GM12865 (cell line): Measurements from ENCODE around the gene SLFN13.
"Not testable (repeated sequence)": the region's sequence is repeated elsewhere in the genome, so short reads cannot be mapped to it uniquely, and the experiment has no call there.

ENCODE experiments used
- DNase-seq: peaks from one replicate; pipeline ENCODE4 v3.0.0; 2010; ENCODE audit warnings: low read depth
- H3K4me3 ChIP-seq: 2 replicates; pipeline ENCODE4 v1.5.1; 2011; ENCODE audit warnings: mild to moderate bottlenecking, low read depth, low read length, control low read depth
- TF ChIP-seq, protein P1 (sequence below): IDR thresholded peaks from 2 replicates; pipeline ENCODE4 v1.5.1; 2011; ENCODE audit warnings: low read length, control low read depth, low read depth, inconsistent platforms; ENCODE audit not compliant: insufficient read depth; ENCODE audit errors: missing control alignments

SLFN13 gene

GRCh38 chr17:35460354-35460851 is 11.8 kb upstream of the SLFN13 start:
- H3K4me3 ChIP-seq, result peak overlapping the region; percentile 41
- DNase-seq, result peak; percentile 87
- TF ChIP-seq, protein P1, sequence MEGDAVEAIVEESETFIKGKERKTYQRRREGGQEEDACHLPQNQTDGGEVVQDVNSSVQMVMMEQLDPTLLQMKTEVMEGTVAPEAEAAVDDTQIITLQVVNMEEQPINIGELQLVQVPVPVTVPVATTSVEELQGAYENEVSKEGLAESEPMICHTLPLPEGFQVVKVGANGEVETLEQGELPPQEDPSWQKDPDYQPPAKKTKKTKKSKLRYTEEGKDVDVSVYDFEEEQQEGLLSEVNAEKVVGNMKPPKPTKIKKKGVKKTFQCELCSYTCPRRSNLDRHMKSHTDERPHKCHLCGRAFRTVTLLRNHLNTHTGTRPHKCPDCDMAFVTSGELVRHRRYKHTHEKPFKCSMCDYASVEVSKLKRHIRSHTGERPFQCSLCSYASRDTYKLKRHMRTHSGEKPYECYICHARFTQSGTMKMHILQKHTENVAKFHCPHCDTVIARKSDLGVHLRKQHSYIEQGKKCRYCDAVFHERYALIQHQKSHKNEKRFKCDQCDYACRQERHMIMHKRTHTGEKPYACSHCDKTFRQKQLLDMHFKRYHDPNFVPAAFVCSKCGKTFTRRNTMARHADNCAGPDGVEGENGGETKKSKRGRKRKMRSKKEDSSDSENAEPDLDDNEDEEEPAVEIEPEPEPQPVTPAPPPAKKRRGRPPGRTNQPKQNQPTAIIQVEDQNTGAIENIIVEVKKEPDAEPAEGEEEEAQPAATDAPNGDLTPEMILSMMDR, result no peak

DNA sequence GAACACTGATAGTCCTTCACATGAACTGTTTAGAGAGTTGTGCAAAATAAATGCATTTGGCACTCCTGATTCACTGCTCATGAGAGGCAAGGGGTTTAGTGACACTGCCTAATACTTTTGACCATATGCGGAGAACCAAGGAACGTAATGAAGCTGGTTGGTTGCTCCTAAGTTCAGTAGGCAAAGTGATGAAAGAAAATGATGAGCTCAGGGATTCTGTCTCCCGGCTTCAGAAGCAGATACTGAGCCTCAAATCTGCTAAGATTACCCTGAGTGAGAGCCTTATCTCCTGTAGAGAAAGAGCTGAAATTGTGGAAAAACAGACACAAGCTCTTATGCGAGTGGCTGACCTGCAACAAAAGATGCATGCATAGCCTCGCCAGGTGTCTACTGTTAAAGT is 5.5 kb upstream of the SLFN13 start:
- H3K4me3 ChIP-seq, DNase-seq: not testable (repeated sequence)

DNA sequence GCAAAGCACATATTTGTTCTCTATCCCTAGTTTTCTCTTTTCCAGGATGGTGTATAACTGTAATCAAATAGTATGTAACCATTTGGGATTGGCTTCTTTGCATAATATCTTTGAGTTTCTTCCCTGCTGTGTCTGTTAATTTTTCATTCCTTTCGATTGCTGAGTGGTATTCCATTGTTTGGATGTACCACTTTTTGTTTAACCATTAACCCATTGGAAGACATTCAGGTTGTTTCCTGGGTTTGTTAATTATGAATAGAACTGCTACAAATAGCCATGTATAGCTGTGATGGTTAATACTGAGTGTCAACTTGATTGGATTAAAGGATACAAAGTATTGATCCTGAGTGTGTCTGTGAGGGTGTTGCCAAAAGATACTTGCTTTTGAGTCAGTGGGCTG is 4.6 kb upstream of the SLFN13 start:
- no peak for DNase-seq
- TF ChIP-seq, protein P1, result no peak
- no peak overlapping the region for H3K4me3 ChIP-seq

GRCh38 chr17:35449371-35449931 is 885 bp upstream of the SLFN13 start:
- DNase-seq, result peak; percentile 62
- peak overlapping the region; percentile 90 for H3K4me3 ChIP-seq
- TF ChIP-seq, protein P1, result no peak

- no peak for DNase-seq
- TF ChIP-seq, protein P1, result no peak
- peak overlapping the region; percentile 90 for H3K4me3 ChIP-seq
Measured at GRCh38 chr17:35448899-35449227, 297 bp upstream of the SLFN13 start.

GRCh38 chr17:35447499-35447898 is 1.1 kb downstream of the SLFN13 start:
- TF ChIP-seq, protein P1, result no peak
- peak overlapping the region; percentile 90 for H3K4me3 ChIP-seq
- DNase-seq, result no peak

- no peak for DNase-seq
- TF ChIP-seq, protein P1, result no peak
- no peak overlapping the region for H3K4me3 ChIP-seq
Measured at GRCh38 chr17:35438433-35438832, 10.1 kb downstream of the SLFN13 start.
